Body of pancreas (tissue), 4 donors: ENCODE data around the gene MINDY3. TPM values are rescaled to one million over a fixed set of nuclear protein-coding genes. Genes with fewer than 3 reads are reported as not detected.
"Not testable (repeated sequence)": the region's sequence is repeated elsewhere in the genome, so short reads cannot be mapped to it uniquely, and the experiment has no call there.

Source experiments
- ATAC-seq: fragments of 150-250 bp; one replicate; pipeline ENCODE4 v1.9.1; 2016
- DNase-seq, 4 donors: peaks; one replicate each; pipeline ENCODE4 v3.0.0-alpha.2; 2019
- H3K27ac ChIP-seq, 4 donors: fragments of 200-600 bp; sonication (generic); 1 replicate in 3 of 4; 2 replicates in 1 of 4; pipeline versions ENCODE4 v1.5.1 to v1.6.1; 2016 to 2019; ENCODE audit warnings: mild to moderate bottlenecking in 1 of 4, mixed read lengths in 1 of 4, moderate library complexity in 1 of 4
- H3K27me3 ChIP-seq, 2 donors: fragments of 200-600 bp; sonication (generic); one replicate each; pipeline ENCODE4 v1.6.0; 2016; ENCODE audit warnings: mild to moderate bottlenecking in 1 of 2
- H3K36me3 ChIP-seq, 2 donors: fragments of 200-600 bp; sonication (generic); replicated peaks in 1 of 2; 2 replicates each; pipeline ENCODE4 v1.5.1; 2016; ENCODE audit warnings: low read depth in 2 of 2; ENCODE audit not compliant: insufficient read depth in 1 of 2
- H3K4me1 ChIP-seq: fragments of 200-600 bp; sonication (generic); one replicate; pipeline ENCODE4 v1.6.0; 2016
- H3K4me3 ChIP-seq, 2 donors: fragments of 200-600 bp; sonication (generic); 1 replicate in 1 of 2; 2 replicates in 1 of 2; pipeline ENCODE4 v1.5.1; 2016 to 2019
- H3K9me3 ChIP-seq, 3 donors: fragments of 200-600 bp; sonication (generic); 1 replicate in 2 of 3; 2 replicates in 1 of 3; pipeline ENCODE4 v1.5.1; 2016
- CTCF ChIP-seq, 7 experiments: fragments of 450-650 bp in 4 of 7; fragments of 200-600 bp in 3 of 7; sonication (generic) in 3 of 7; IDR thresholded peaks; one replicate each; pipeline ENCODE4 v1.5.1; 2016 to 2019; ENCODE audit warnings: antibody characterized with exemption in 7 of 7
- POLR2A ChIP-seq, 3 donors: fragments of 450-650 bp; IDR thresholded peaks; one replicate each; pipeline ENCODE4 v1.6.1; 2016; ENCODE audit warnings: antibody characterized with exemption in 3 of 3, mild to moderate bottlenecking in 2 of 3
- WGBS, 2 donors: methylation state at CpG; one replicate each; pipeline ENCODE4 v1.1.5; 2017; 5-methylcytosine and 5-hydroxymethylcytosine counted together
- intact Hi-C: fragments of 100-400 bp; cut with DNase I; formaldehyde crosslinking; loops from one replicate; pipeline ENCODE4 v1.15.1; 2023
- total RNA-seq, 2 donors: library from RNA; depleted of rRNA; stranded (reverse); fragments of >200 nt; gene quantifications; one replicate each; pipeline ENCODE4 v1.1.0, GENCODE V29; 2016

MINDY3 gene
- total RNA-seq, 2 donors from 2014 or later = 15.6 to 22.1 TPM

- TF ChIP-seq POLR2A (IDR thresholded peaks at IDR 0.05) (no peak), CTCF (IDR thresholded peaks at IDR 0.05) (no peak)
- H3K4me1 ChIP-seq = no peaks in the 10 kb centered on the region
- WGBS, 2 donors = 66 to 74% methylated on average over 2 of the region's 2 CpGs
- no peaks in the 10 kb centered on the region for H3K36me3 ChIP-seq
- H3K9me3 ChIP-seq = no peaks in the 10 kb centered on the region
- DNase-seq (no peak), ATAC-seq (no peak)
- intact Hi-C loops = no loop called here
- no peak overlapping the region for H3K27ac ChIP-seq
- H3K4me3 ChIP-seq = no peak overlapping the region
- H3K27me3 ChIP-seq = no peaks in the 10 kb centered on the region
Observed at GRCh38 chr10:15764892-15765454, 95.3 kb downstream of the MINDY3 start.

- no peaks in the 10 kb centered on the region for H3K4me1 ChIP-seq
- ATAC-seq (no peak), DNase-seq (no peak)
- no peak overlapping the region for H3K4me3 ChIP-seq
- H3K36me3 ChIP-seq = no peaks in the 10 kb centered on the region
- WGBS, 2 donors = 80 to 83% methylated on average over 8 of the region's 8 CpGs
- H3K27me3 ChIP-seq = no peaks in the 10 kb centered on the region
- intact Hi-C loops = no loop called here
- H3K9me3 ChIP-seq = no peaks in the 10 kb centered on the region
- TF ChIP-seq POLR2A (IDR thresholded peaks at IDR 0.05) = no peak
- no peak overlapping the region for H3K27ac ChIP-seq
Observed at GRCh38 chr10:15763006-15763405, 97.3 kb downstream of the MINDY3 start.

GRCh38 chr10:15762239-15762638, 98.1 kb downstream of the MINDY3 start:
- DNase-seq, ATAC-seq, H3K27me3 ChIP-seq, H3K4me3 ChIP-seq, H3K36me3 ChIP-seq, H3K9me3 ChIP-seq, H3K27ac ChIP-seq, H3K4me1 ChIP-seq, intact Hi-C loops: not testable (repeated sequence)
- WGBS, 2 donors = 72 to 82% methylated on average over 6 of the region's 6 CpGs

GRCh38 chr10:15761224-15761623, 99.1 kb downstream of the MINDY3 start:
- WGBS, 2 donors = 91 to 100% methylated on average over 4 of the region's 4 CpGs

GRCh38 chr10:15760681-15761080, 99.6 kb downstream of the MINDY3 start:
- ATAC-seq (no peak), DNase-seq (no peak)
- H3K27ac ChIP-seq = no peak overlapping the region
- no peak for TF ChIP-seq POLR2A (IDR thresholded peaks at IDR 0.05)
- no peak for TF ChIP-seq CTCF (IDR thresholded peaks at IDR 0.05)
- WGBS, 2 donors = 87 to 94% methylated on average over 2 of the region's 2 CpGs
- H3K36me3 ChIP-seq = no peaks in the 10 kb centered on the region
- H3K4me1 ChIP-seq = no peaks in the 10 kb centered on the region
- no peaks in the 10 kb centered on the region for H3K9me3 ChIP-seq
- intact Hi-C loops = no loop called here
- H3K4me3 ChIP-seq = no peak overlapping the region
- no peaks in the 10 kb centered on the region for H3K27me3 ChIP-seq

More at GRCh38 chr10:15761224-15761623, 99.1 kb downstream of the MINDY3 start:
- DNase-seq, H3K9me3 ChIP-seq, intact Hi-C loops, H3K27ac ChIP-seq, H3K27me3 ChIP-seq, H3K4me3 ChIP-seq, ATAC-seq, H3K36me3 ChIP-seq, H3K4me1 ChIP-seq: not testable (repeated sequence)

- Histone ChIP-seq H3K9me3 (no peaks in the 10 kb centered on the region), H3K27ac (no peak overlapping the region), H3K27me3 (no peaks in the 10 kb centered on the region), H3K4me1 (no peaks in the 10 kb centered on the region), H3K4me3 (no peak overlapping the region), H3K36me3 (no peaks in the 10 kb centered on the region)
- ATAC-seq (no peak), DNase-seq (no peak)
- intact Hi-C loops = no loop called here
- TF ChIP-seq CTCF (IDR thresholded peaks at IDR 0.05) (no peak), POLR2A (IDR thresholded peaks at IDR 0.05) (no peak)
Observed at GRCh38 chr10:15759265-15759664, 101.0 kb downstream of the MINDY3 start.
